ENCODE results near the gene SERTAD4.
A peak's percentile ranks its signal among the peaks of the same experiment; 100 is the strongest.

The SERTAD4 gene

GRCh38 chr1:210200124-210200736 lies 32.4 kb upstream of the SERTAD4 start:
- H3K4me3 ChIP-seq (ENCODE audit: low read depth, low read length): no peak overlapping the region
- no peak for DNase-seq (ENCODE audit: low read depth)
- TF ChIP-seq CTCF (conservative IDR thresholded peaks at IDR 0.05; ENCODE audit: low read depth, low read length): no peak

- no peak overlapping the region for H3K4me3 ChIP-seq (ENCODE audit: low read depth, low read length)
- TF ChIP-seq CTCF (conservative IDR thresholded peaks at IDR 0.05; ENCODE audit: low read depth, low read length): no peak
- peak; percentile 4 for DNase-seq (ENCODE audit: low read depth)
Observed at GRCh38 chr1:210201681-210202080, 30.9 kb upstream of the SERTAD4 start.

GRCh38 chr1:210207597-210208450 lies 24.8 kb upstream of the SERTAD4 start:
- no peak for DNase-seq (ENCODE audit: low read depth)
- TF ChIP-seq CTCF (conservative IDR thresholded peaks at IDR 0.05; ENCODE audit: low read depth, low read length): no peak
- no peak overlapping the region for H3K4me3 ChIP-seq (ENCODE audit: low read depth, low read length)

GRCh38 chr1:210213335-210213734 lies 19.3 kb upstream of the SERTAD4 start:
- no peak for DNase-seq (ENCODE audit: low read depth)
- TF ChIP-seq CTCF (conservative IDR thresholded peaks at IDR 0.05; ENCODE audit: low read depth, low read length): no peak
- no peak overlapping the region for H3K4me3 ChIP-seq (ENCODE audit: low read depth, low read length)

- DNase-seq (ENCODE audit: low read depth): no peak
- H3K4me3 ChIP-seq (ENCODE audit: low read depth, low read length): no peak overlapping the region
- no peak for TF ChIP-seq CTCF (conservative IDR thresholded peaks at IDR 0.05; ENCODE audit: low read depth, low read length)
Observed at GRCh38 chr1:210214573-210215409, 17.8 kb upstream of the SERTAD4 start.

- TF ChIP-seq CTCF (conservative IDR thresholded peaks at IDR 0.05; ENCODE audit: low read depth, low read length): no peak
- no peak overlapping the region for H3K4me3 ChIP-seq (ENCODE audit: low read depth, low read length)
- DNase-seq (ENCODE audit: low read depth): no peak
Observed at GRCh38 chr1:210217482-210217881, 15.1 kb upstream of the SERTAD4 start.
